DMS53 treated with DMSO at 0.1 percent for 48 hours (cell line): ENCODE results near the gene ZNF407.

Source experiments
- DNase-seq: peaks from one replicate; lab custom pipeline; 2025; ENCODE audit not compliant: unreplicated experiment; lab: John Stamatoyannopoulos, UW

ZNF407 gene

DNA sequence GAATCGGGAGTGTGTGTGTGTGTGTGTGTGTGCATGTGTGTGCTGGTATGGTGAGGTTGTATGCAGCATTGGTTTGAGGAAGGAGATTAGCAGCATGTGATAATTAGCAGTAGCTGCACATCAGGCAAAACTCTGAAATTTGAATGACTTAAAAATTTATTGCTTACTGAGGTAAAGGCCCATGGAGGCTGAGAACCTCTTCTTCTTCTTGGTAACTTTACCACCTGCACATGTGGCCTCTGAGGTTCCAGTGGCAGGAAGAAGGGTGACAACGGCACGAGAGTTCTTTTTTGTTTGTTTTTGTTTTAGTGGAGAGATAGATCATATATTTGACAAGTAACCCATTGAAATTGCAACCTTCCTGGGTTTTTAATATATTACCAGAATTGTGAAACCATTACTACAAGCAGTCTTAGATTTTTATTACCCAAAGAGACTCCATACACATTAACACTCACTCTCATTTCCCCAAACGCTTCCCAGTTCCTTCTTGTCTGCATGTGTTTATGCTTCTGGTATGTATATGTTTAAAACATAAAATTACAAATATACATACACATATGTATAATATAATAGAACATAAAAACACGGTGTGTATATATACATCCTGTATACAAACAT lies 319.2 kb downstream of the ZNF407 start:
- no peak for DNase-seq

DNA sequence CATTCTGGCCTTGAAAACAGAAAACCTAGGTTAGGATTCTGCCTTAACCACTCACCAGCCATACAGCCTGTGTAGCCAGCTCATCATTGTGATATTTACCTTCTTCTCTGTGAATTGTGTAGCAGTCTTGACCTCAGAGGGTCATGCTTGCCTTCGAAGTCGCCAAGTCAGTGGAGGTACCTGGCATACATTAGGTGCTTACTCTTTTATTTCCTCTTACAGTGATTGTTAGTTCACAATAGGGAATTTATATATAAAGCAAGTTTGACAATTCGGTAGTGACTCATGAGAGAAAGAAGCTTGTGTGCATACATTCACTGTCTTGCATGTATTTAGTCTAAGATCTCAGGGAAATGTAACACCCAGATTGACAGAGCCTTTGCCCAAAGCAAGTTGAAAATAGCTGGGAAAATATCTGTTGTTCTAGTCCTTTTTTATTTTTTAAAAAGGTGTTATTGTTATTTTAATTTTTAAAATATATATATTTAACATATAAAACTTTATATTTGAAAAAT lies 320.7 kb downstream of the ZNF407 start:
- DNase-seq, result no peak

DNA sequence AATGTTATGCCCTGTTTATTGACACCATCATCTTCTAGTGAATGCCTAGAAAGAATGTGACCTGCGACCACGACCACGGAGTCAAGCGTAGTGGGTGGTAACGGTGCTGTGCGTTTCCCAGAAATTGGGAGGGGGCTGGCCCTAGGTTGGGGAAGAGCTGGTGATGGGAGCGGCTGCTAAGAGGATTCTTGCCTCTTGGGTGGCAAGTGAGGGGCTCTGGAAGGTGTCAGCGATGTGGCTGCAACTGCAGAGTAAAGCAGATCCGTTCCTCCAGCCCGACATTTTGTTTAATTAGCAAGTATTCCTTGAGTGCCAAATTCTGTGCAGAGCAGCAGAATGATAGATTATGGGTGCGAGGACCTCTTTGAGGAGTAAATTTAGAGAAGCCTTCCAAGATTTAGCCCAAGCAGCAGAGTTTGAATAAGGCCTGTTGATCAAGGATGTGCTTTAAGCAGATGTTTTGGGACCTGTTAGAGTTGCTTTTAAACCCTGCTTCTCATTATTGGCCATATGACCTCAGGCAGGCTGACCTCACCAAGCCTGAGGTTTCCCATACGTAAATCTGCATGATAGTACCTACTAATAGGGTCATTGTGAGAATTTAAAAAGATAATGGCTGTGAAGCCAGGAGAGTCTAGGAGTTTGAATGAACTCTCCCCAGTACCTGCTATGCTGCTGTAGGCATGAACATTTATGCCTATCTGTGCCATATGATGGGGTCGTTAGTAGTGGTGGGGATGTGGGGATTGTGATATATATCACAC lies 323.6 kb downstream of the ZNF407 start:
- DNase-seq, result no peak

DNA sequence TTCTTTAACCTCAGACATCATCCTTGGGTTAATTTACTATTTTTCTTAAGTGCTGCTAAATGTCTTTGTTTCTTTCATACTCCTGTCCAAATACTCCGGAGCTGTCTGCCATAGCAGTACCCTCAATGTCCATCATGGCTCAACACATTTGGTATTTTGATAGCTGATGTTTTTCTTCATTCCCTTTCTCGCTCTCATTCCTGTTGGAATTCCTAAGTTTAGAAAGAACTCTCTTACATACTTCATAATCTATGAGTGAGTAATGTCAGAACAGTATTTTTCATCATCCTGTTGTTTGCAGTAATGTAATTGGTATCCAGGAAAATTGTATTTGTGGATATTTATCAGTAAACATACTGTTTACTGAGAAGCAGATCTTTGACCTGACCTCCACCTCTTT lies 328.4 kb downstream of the ZNF407 start:
- DNase-seq, result no peak

DNA sequence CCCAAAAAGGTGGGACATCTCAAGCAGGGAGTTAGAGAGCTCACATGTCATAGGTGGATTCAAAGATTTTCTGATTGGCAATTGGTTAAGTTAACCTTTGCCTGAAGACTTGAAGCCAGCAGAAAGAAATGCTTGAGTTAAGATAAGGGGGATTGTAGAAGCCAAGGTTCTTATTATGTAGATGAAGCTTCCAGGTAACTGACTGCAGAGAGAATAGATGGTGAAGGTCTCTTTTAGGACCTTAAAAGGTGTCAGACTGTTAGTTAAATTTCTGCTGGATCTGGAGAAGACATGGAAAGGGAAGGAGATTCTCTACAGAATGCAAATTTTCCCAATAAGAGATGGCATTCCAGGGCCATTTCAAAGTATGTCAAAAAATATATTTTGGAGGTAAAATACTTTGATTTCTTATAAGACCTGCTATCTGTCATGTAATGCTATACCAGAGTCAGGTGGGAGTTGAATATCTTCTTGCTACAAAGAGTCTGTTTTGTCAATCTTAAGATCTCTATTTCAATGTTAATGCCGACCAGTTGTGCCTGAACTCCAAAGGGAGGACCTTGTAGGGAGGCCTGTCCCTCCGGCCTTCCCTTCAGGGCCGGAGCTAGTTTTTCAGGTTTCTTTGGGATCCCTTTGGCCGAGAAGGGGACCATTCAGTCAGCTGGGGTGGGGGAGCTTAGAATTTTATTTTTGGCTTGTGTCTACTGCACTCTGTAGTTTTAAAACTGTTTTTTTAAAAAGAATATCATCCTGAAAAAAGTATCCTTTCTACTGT lies 330.7 kb downstream of the ZNF407 start:
- DNase-seq, result no peak

DNA sequence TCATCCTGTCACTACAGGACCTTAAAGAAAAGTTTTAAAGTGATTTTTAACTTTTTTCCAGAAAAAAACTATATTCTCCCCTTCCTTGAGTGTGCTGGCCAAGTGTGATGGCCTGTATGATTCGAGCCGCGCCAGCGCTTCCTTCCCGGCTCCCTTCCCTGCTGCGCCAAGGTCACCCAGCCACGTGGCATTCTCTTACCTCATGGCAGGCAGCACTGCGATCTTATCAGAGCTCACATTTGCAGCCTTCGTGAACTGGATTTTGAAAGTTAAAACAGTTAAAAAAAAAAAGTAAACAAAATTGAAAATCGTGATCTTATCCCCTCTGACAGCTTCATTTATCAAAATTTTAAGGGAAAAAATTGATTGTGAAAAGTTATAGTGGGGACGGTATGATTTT lies 331.4 kb downstream of the ZNF407 start:
- DNase-seq, result no peak

DNA sequence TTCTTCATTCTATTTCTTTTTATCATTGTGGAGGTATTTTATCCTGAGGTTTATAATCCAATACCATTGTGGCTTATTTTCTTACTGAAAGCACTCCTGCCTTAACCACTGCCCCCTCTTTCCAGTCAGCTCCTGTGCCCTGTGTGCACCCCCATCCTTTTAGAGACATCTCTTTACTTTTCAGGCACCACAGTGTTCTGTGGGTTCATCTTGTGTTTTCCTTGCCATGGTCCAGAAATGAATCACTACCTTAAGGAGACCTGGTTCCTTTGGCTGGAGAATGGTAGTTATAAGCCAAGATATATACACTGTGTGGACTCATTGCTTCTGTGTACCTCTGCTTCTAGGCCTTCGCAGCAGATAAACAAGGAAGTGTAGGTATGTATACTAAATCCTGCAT lies 332.9 kb downstream of the ZNF407 start:
- no peak for DNase-seq

DNA sequence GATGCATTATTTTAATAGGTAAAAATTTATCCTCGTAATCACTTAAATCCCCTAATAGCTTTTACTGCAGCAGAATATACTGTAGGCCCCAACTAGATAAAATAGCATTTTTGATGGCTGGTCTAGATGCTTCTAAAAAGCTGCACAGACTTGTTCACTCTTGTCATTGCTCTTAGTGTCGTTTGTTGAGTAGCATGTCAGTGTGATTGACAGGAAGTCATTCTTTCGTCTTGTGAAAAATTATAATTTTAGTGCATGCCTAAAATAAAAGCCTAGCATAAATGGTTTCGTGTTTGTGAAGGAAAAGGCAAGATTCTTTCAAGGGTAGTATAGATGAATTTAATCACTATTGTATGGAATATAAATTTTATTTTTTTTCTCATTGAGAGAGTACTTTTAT lies 336.3 kb downstream of the ZNF407 start:
- DNase-seq, result no peak

DNA sequence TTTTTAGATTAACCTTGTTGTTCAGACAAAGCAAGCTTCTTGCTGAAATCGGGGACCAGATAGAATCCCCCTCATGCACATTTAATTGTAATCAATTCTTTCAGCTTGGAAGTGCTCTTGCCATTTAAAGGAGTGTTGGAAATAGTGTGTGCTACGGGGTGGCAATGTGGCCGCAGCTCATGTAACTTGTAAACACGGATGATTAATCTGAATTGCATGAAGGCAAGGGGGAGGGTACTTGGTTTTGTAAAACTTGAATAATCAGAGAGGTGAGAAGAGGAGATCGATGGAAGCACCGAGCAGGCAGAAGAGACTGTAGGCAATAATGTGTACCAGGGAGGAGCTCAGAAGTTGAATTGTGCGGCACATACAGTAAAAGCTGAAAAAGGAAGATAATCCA lies 337.8 kb downstream of the ZNF407 start:
- no peak for DNase-seq

DNA sequence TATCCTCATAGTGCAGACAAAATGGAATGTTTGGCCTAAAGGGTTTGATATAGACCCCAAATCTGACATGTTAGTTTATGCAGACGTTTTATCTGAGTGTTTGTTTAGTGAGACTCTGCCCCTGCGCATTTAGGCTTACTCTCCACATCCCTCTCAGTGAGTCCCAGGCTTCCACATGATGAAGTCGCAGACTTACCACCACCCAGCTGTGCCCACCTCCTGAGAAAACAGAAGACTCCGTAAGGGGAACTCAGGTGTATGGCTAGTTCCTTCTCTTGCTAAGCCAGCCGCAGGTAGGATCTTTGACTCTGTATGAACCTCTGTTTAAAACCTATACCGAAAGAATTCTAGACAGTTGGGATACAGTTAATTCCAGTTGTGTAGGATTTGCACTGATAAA lies 338.7 kb downstream of the ZNF407 start:
- no peak for DNase-seq

DNA sequence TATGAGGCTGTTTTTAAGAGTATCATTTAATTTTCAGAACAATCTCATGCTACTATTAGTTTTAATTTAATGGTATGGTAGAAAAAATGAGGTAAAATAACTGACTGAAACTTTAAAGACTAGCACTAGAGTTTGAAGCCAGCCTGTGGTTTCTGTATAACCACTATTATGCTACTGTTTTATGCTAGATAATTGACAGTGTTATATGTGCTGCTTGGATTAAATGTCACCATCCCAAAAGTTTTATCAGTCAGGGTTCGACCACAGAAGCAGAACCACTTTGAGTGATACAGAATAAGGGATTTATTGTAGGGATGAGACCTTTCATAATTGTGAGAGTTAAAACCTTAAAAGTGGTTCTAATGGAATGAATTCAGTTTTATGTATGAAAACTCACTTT lies 339.6 kb downstream of the ZNF407 start:
- no peak for DNase-seq

DNA sequence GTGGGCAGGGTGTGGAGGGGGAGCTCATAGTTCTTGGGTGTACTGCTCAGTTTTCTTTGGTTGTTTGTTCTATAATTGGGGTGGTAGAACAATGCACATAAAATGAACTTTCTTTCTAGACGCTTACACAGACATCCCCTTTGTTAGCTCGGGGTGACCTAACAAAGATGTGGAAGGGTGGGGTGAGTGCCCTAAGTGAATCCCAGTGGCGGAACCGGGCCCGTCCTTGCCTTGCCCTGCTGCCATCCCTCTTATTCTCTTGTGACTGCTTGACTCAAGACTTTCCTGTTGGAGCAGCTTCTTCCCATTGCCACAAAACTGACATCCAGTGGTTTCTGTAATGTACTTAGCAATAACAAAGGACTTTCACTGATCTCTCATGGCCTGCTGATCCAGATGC lies 343.2 kb downstream of the ZNF407 start:
- no peak for DNase-seq

DNA sequence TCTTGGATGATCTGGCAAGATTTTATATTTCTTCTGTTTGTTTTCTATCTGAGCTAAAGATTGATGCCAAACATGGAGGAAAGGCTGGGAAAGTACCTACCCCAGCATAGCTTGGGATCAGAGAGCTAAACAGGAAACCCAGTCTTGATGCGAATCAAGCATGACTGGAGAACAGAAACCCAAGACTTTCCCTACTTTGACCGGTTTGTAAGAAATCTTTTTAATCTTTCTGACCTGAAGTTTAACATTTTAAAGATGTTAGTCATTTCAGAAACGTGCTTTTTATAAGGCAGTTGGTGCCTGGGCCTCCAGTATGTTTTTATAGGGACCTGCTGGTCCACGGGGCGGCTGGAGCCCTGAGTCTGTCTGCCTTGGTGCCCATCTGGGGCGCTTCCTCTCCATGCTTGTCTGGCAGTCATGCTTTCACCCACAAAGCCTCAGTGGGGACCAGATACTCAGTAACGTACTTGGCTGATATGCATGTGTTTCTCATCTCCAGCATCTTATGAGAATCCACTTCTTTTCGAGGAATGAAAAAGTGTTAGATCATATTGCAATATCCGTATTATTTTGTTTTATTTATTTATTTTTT lies 344.7 kb downstream of the ZNF407 start:
- no peak for DNase-seq

DNA sequence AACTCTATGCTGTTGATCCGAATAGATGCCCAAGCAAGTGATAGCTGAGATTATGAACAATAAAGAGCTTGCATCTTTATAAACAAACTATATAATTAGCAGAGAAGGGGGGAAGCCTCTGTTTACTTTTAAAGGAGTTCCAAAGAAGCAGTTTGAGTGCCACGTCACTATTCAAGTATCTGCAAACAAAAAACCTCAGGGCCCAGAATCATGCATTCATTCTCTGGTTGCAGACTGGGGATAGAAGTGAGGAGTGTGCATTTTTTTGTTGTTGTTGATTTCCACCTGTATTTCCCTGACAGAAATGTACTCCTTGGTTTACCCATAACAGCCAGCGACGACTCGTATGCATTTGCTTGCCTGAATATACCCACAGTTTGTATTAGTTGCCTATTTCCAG lies 347.0 kb downstream of the ZNF407 start:
- peak; percentile 81 for DNase-seq

DNA sequence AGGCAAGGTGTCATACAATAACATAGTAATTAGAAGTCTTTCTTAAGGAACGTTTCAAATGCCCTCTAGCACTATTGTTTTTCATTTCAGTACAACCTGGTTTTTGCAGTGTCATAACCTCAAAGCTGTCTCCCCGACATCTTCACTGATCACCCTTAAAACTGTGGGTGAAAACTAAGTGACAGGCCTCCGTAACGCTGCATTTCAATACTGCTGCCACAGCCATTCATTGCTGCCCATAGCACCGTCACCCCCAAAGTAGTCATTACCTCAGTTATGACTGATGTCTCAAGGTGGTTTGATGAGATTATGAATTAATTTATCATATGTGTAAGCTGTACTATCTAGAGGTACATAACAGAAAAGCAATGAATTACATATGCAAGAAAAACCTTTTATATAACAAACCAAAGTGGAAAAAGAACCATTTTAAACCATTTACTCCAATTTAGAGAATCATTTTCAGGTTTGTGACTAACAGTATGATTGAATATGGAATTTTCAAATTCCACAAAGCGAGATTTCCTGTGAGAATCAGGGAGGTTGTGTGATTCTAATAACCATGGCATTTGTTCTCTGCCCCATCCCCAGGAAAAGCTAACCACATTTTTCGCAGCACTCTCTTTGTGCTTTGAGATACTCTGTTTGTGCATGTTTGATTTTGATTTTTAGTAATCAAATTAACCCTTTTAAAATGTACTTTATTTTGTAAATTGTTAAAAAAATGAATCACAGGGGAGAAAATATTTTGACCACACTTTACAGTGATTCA lies 348.3 kb downstream of the ZNF407 start:
- no peak for DNase-seq

DNA sequence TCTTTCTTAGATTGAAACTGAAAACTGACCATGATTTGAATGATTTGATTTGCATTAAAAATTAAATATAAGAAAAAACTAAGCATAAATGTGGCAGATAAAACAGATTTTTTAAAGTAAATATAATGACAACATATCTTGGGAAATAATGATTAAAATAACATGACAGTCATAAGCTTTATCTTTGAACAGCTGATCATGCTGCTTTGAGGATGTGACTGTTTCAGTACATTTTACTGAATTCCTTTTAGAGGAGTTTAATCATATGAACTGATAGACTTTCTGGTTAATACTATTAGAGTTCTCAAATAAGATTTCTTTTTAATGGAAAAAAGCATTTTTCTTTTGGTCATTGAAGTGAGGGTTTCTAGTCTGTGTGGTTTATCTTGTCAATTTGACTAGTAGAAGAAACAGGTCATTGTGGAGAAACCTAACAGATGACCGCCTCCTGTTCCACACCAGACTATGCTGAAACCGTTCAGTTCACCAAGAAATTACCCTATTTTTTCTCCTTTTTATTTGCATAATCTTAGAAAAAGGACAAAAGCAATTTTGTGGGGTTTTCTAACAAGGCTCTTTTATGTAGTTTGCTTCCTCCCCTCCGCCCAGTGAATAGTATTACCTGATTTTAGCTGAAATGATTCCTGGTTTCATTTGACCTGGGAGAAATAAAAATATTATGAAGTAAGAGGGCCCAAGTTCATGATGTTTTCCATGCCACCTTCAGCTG lies 349.1 kb downstream of the ZNF407 start:
- no peak for DNase-seq

DNA sequence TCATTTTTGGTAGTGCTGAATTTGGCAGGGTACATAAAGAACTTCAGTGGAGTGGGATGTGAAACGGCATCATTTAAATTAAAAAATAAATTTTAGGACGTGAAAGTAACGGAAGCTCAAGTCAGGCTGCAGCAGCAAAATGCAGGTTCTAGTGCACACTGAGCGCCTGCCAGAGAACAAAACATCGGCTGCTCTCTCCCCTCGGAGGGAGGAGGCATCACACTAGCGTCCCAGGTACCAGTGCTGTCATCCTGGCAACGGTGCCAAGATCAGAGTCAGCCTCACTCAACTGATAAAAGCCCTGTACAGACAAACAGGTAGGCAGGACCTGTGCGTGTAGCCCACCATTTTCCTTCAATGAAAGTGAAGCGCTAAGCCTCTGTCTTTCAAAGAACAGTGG lies 349.7 kb downstream of the ZNF407 start:
- no peak for DNase-seq

DNA sequence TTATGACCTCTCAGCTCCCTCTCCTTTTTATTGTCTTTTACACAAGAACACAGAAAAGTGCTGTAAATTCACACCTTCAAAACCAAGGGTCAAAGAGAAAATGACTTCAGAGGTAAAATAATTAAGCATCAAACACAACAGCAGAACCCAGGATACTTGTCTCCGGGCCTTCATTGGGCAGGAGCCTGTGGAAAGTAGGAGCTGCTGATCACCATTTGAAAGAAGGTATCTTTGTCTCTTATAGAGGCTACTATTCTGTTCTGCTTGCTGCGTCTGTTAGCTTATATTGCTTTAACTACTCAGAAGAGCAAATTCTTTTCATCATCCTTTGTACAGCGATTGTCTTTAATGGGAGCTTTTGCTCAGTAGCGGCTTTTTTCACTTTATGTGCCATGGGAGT lies 350.2 kb downstream of the ZNF407 start:
- DNase-seq, result no peak

DNA sequence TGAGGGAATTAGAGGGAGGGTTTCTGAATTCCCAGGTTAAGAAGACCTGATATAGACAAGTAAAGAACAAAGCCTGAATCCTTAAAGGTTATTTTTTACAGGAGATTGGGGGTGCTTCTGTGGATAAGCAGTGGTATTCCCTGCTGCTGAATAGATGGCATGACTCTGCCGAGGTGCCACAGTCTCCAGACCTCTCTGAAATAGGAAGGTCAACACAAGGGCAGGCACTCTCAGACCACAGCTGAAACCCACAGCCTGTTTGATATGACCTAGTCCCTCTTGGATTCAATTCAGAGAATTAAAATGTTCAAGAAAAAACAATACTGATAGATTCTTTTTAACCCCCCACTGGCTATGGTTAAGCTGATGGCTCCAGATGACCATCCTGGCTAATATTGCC lies 351.9 kb downstream of the ZNF407 start:
- DNase-seq, result no peak

DNA sequence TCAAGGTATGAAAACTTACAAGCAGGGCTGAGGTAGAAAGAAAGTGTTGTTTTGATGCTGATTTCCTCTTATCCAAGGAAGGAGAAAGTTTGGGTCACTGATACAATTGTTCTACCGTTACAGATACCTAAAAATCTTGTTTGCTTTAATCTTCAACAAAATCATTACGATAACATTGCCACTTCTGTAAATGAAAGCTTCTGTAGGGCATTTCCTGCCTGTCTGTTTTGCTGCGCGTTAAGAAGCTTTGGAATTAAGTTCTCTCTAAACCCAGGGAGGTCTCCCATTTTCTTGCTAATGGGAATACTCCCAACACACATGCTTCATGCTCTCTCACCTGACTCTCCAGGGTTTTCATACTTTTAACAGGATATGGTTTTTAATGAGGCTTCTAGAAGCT lies 352.8 kb downstream of the ZNF407 start:
- DNase-seq, result peak; percentile 23
